Measurements from ENCODE around the gene ADAMTSL3. TPM values are rescaled to one million over a fixed set of nuclear protein-coding genes. Genes with fewer than 3 reads are reported as not detected.

Gene ADAMTSL3
- total and polyA plus RNA-seq, 11 donors: 1.3 to 13.2 (median 7.3) TPM

- H3K36me3 ChIP-seq: peaks cover 0 to 38% (median 0%) of the 10 kb centered on the region in 9 donors
- intact Hi-C loops (cut with DNase I): no loop called here
- DNase-seq: no peak
- no peak overlapping the region for H3K4me3 ChIP-seq
- no peaks in the 10 kb centered on the region for H3K27me3 ChIP-seq
- WGBS, 4 donors: 93 to 95% (median 94%) methylated on average over 4 of the region's 4 CpGs
- no peak for ATAC-seq
- H3K9me3 ChIP-seq: peaks cover 0 to 1% (median 0%) of the 10 kb centered on the region in 12 donors
- no peaks in the 10 kb centered on the region for H3K4me1 ChIP-seq
- no peak overlapping the region for H3K27ac ChIP-seq
- TF ChIP-seq CTCF (IDR thresholded peaks at IDR 0.05) (no peak), POLR2A (IDR thresholded peaks at IDR 0.05) (no peak)
Measured at GRCh38 chr15:83943849-83944404, 290.0 kb downstream of the ADAMTSL3 start.

- Histone ChIP-seq H3K36me3 (peaks cover 0 to 41% (median 0%) of the 10 kb centered on the region in 9 donors), H3K4me1 (no peaks in the 10 kb centered on the region), H3K4me3 (no peak overlapping the region), H3K27ac (no peak overlapping the region), H3K9me3 (peaks cover 0 to 7% (median 0%) of the 10 kb centered on the region in 12 donors), H3K27me3 (no peaks in the 10 kb centered on the region)
- intact Hi-C loops (cut with DNase I): no loop called here
- ATAC-seq (no peak), DNase-seq (no peak)
- TF ChIP-seq CTCF (IDR thresholded peaks at IDR 0.05) (no peak), POLR2A (IDR thresholded peaks at IDR 0.05) (no peak)
- WGBS, 4 donors: 33 to 61% (median 54%) methylated on average over 4 of the region's 4 CpGs
Measured at GRCh38 chr15:83947156-83947555, 293.2 kb downstream of the ADAMTSL3 start.

GRCh38 chr15:83954506-83954905 is 300.6 kb downstream of the ADAMTSL3 start:
- DNase-seq: no peak
- TF ChIP-seq CTCF (IDR thresholded peaks at IDR 0.05): no peak
- TF ChIP-seq POLR2A (IDR thresholded peaks at IDR 0.05): no peak
- H3K27me3 ChIP-seq: no peaks in the 10 kb centered on the region
- peaks cover 0 to 8% (median 0%) of the 10 kb centered on the region in 12 donors for H3K9me3 ChIP-seq
- H3K4me1 ChIP-seq: no peaks in the 10 kb centered on the region
- ATAC-seq: no peak
- H3K4me3 ChIP-seq: no peak overlapping the region
- intact Hi-C loops (cut with DNase I): no loop called here
- H3K36me3 ChIP-seq: peaks cover 0 to 42% (median 3%) of the 10 kb centered on the region in 9 donors
- H3K27ac ChIP-seq: no peak overlapping the region

GRCh38 chr15:83955806-83956265 is 301.9 kb downstream of the ADAMTSL3 start:
- no peak for ATAC-seq
- WGBS, 4 donors: 88 to 93% (median 91%) methylated on average over 1 of the region's 1 CpG
- H3K4me1 ChIP-seq: no peaks in the 10 kb centered on the region

More at GRCh38 chr15:83955806-83956265, 301.9 kb downstream of the ADAMTSL3 start:
- no peak for DNase-seq
- Histone ChIP-seq H3K27ac (no peak overlapping the region), H3K4me3 (no peak overlapping the region), H3K27me3 (no peaks in the 10 kb centered on the region), H3K9me3 (peaks cover 0 to 8% (median 0%) of the 10 kb centered on the region in 12 donors), H3K36me3 (peaks cover 0 to 35% (median 3%) of the 10 kb centered on the region in 9 donors)
- intact Hi-C loops (cut with DNase I): no loop called here
- TF ChIP-seq CTCF (IDR thresholded peaks at IDR 0.05) (no peak), POLR2A (IDR thresholded peaks at IDR 0.05) (no peak)

All from heart left ventricle (tissue), 16 donors.